ENCODE measurements around the gene PCA3.

GRCh38 chr9:76784881-76785280 lies 20.6 kb downstream of the PCA3 start:
- no peak for TF ChIP-seq EZH2 (IDR thresholded peaks at IDR 0.05; ENCODE audit: low read depth)
- TF ChIP-seq CTCF (conservative IDR thresholded peaks at IDR 0.05): no peak

Measured in PC-9 (cell line).